ENCODE data around the gene C12orf76. TPM values are rescaled to one million over a fixed set of nuclear protein-coding genes. Genes with fewer than 3 reads are reported as not detected.
"Not testable (repeated sequence)": the region's sequence is repeated elsewhere in the genome, so short reads cannot be mapped to it uniquely, and the experiment has no call there.

C12orf76 gene
- total RNA-seq, 3 donors from 2014 or later, result 5.9 to 6.8 (median 6.4) TPM

GRCh38 chr12:110073049-110073831 lies 24.9 kb upstream of the C12orf76 start:
- peak; percentile 59 to 73 for ATAC-seq
- H3K9me3 Mint-ChIP-seq, result no peaks in the 10 kb centered on the region
- H3K4me1 Mint-ChIP-seq (ENCODE audit: low read depth), result peaks cover 32% of the 10 kb centered on the region
- H3K4me3 Mint-ChIP-seq, result peak overlapping the region; percentile 86
- DNase-seq, result peak; percentile 13
- no peaks in the 10 kb centered on the region for H3K36me3 Mint-ChIP-seq (ENCODE audit: insufficient read depth)
- no peaks in the 10 kb centered on the region for H3K27me3 Mint-ChIP-seq (ENCODE audit: low read depth)

- ATAC-seq; DNase-seq; H3K27me3 Mint-ChIP-seq (ENCODE audit: low read depth): not testable (repeated sequence)
Measured at GRCh38 chr12:110072636-110073035, 24.3 kb upstream of the C12orf76 start.

GRCh38 chr12:110071967-110072366 lies 23.6 kb upstream of the C12orf76 start:
- Mint-ChIP-seq H3K27me3 (ENCODE audit: low read depth) (no peaks in the 10 kb centered on the region), H3K4me1 (ENCODE audit: low read depth) (peaks cover 29% of the 10 kb centered on the region), H3K4me3 (peak overlapping the region; percentile 60)

More at GRCh38 chr12:110072636-110073035, 24.3 kb upstream of the C12orf76 start:
- Mint-ChIP-seq H3K4me3 (peak overlapping the region; percentile 86), H3K4me1 (ENCODE audit: low read depth) (peaks cover 31% of the 10 kb centered on the region)
- not testable (repeated sequence) for H3K36me3 Mint-ChIP-seq (ENCODE audit: insufficient read depth); H3K9me3 Mint-ChIP-seq

GRCh38 chr12:110071504-110071903 lies 23.2 kb upstream of the C12orf76 start:
- ATAC-seq (no peak), DNase-seq (no peak)
- H3K4me1 Mint-ChIP-seq (ENCODE audit: low read depth), result peaks cover 29% of the 10 kb centered on the region
- no peaks in the 10 kb centered on the region for H3K36me3 Mint-ChIP-seq (ENCODE audit: insufficient read depth)
- H3K4me3 Mint-ChIP-seq, result no peak overlapping the region
- H3K9me3 Mint-ChIP-seq, result no peaks in the 10 kb centered on the region
- no peaks in the 10 kb centered on the region for H3K27me3 Mint-ChIP-seq (ENCODE audit: low read depth)

More at GRCh38 chr12:110071967-110072366, 23.6 kb upstream of the C12orf76 start:
- Mint-ChIP-seq H3K9me3 (no peaks in the 10 kb centered on the region), H3K36me3 (ENCODE audit: insufficient read depth) (no peaks in the 10 kb centered on the region)
- DNase-seq (no peak), ATAC-seq (no peak)

- Mint-ChIP-seq H3K36me3 (ENCODE audit: insufficient read depth) (no peaks in the 10 kb centered on the region), H3K27me3 (ENCODE audit: low read depth) (no peaks in the 10 kb centered on the region), H3K4me3 (no peak overlapping the region), H3K9me3 (no peaks in the 10 kb centered on the region), H3K4me1 (ENCODE audit: low read depth) (peaks cover 18% of the 10 kb centered on the region)
- no peak for ATAC-seq
- no peak for DNase-seq
Measured at GRCh38 chr12:110068654-110069053, 20.3 kb upstream of the C12orf76 start.

GRCh38 chr12:110068115-110068514 lies 19.8 kb upstream of the C12orf76 start:
- not testable (repeated sequence) for H3K9me3 Mint-ChIP-seq; H3K27me3 Mint-ChIP-seq (ENCODE audit: low read depth); DNase-seq; H3K36me3 Mint-ChIP-seq (ENCODE audit: insufficient read depth); ATAC-seq; H3K4me3 Mint-ChIP-seq
- peaks cover 12% of the 10 kb centered on the region for H3K4me1 Mint-ChIP-seq (ENCODE audit: low read depth)

GRCh38 chr12:110067531-110067930 lies 19.2 kb upstream of the C12orf76 start:
- no peaks in the 10 kb centered on the region for H3K27me3 Mint-ChIP-seq (ENCODE audit: low read depth)
- no peak overlapping the region for H3K4me3 Mint-ChIP-seq
- H3K9me3 Mint-ChIP-seq, result no peaks in the 10 kb centered on the region
- peaks cover 8% of the 10 kb centered on the region for H3K4me1 Mint-ChIP-seq (ENCODE audit: low read depth)
- H3K36me3 Mint-ChIP-seq (ENCODE audit: insufficient read depth), result no peaks in the 10 kb centered on the region
- DNase-seq, result no peak
- no peak for ATAC-seq

- no peaks in the 10 kb centered on the region for H3K36me3 Mint-ChIP-seq (ENCODE audit: insufficient read depth)
- H3K27me3 Mint-ChIP-seq (ENCODE audit: low read depth), result no peaks in the 10 kb centered on the region
- DNase-seq, result no peak
- peaks cover 4% of the 10 kb centered on the region for H3K4me1 Mint-ChIP-seq (ENCODE audit: low read depth)
- H3K9me3 Mint-ChIP-seq, result no peaks in the 10 kb centered on the region
- ATAC-seq, result peak in 1 of 2 donors; percentile 67
- no peak overlapping the region for H3K4me3 Mint-ChIP-seq
Measured at GRCh38 chr12:110065540-110065939, 17.2 kb upstream of the C12orf76 start.

GRCh38 chr12:110062241-110062640 lies 13.9 kb upstream of the C12orf76 start:
- Mint-ChIP-seq H3K27me3 (ENCODE audit: low read depth) (no peaks in the 10 kb centered on the region), H3K4me1 (ENCODE audit: low read depth) (peaks cover 11% of the 10 kb centered on the region), H3K4me3 (no peak overlapping the region), H3K36me3 (ENCODE audit: insufficient read depth) (no peaks in the 10 kb centered on the region), H3K9me3 (no peaks in the 10 kb centered on the region)
- DNase-seq (no peak), ATAC-seq (no peak)

- Mint-ChIP-seq H3K36me3 (ENCODE audit: insufficient read depth) (no peaks in the 10 kb centered on the region), H3K4me1 (ENCODE audit: low read depth) (peaks cover 24% of the 10 kb centered on the region), H3K4me3 (no peak overlapping the region), H3K9me3 (no peaks in the 10 kb centered on the region), H3K27me3 (ENCODE audit: low read depth) (no peaks in the 10 kb centered on the region)
- ATAC-seq, result no peak
- DNase-seq, result no peak
Measured at GRCh38 chr12:110059651-110060000, 11.3 kb upstream of the C12orf76 start.

GRCh38 chr12:110058875-110059615 lies 10.7 kb upstream of the C12orf76 start:
- Mint-ChIP-seq H3K4me1 (ENCODE audit: low read depth) (peaks cover 24% of the 10 kb centered on the region), H3K27me3 (ENCODE audit: low read depth) (no peaks in the 10 kb centered on the region), H3K9me3 (no peaks in the 10 kb centered on the region), H3K4me3 (no peak overlapping the region), H3K36me3 (ENCODE audit: insufficient read depth) (no peaks in the 10 kb centered on the region)
- DNase-seq (no peak), ATAC-seq (no peak)

- not testable (repeated sequence) for H3K27me3 Mint-ChIP-seq (ENCODE audit: low read depth); H3K4me3 Mint-ChIP-seq; H3K36me3 Mint-ChIP-seq (ENCODE audit: insufficient read depth); DNase-seq; H3K9me3 Mint-ChIP-seq
- H3K4me1 Mint-ChIP-seq (ENCODE audit: low read depth), result peaks cover 24% of the 10 kb centered on the region
- peak; percentile 29 to 32 for ATAC-seq
Measured at GRCh38 chr12:110056643-110057042, 8.3 kb upstream of the C12orf76 start.

GRCh38 chr12:110055375-110056352 lies 7.3 kb upstream of the C12orf76 start:
- peak; percentile 62 to 79 for ATAC-seq
- H3K9me3 Mint-ChIP-seq; H3K27me3 Mint-ChIP-seq (ENCODE audit: low read depth); H3K36me3 Mint-ChIP-seq (ENCODE audit: insufficient read depth); DNase-seq; H3K4me3 Mint-ChIP-seq: not testable (repeated sequence)
- peaks cover 21% of the 10 kb centered on the region for H3K4me1 Mint-ChIP-seq (ENCODE audit: low read depth)

GRCh38 chr12:110050927-110051326 lies 2.6 kb upstream of the C12orf76 start:
- H3K4me1 Mint-ChIP-seq (ENCODE audit: low read depth), result peaks cover 35% of the 10 kb centered on the region
- no peaks in the 10 kb centered on the region for H3K27me3 Mint-ChIP-seq (ENCODE audit: low read depth)
- H3K4me3 Mint-ChIP-seq, result no peak overlapping the region
- no peak for DNase-seq
- H3K9me3 Mint-ChIP-seq, result no peaks in the 10 kb centered on the region
- H3K36me3 Mint-ChIP-seq (ENCODE audit: insufficient read depth), result no peaks in the 10 kb centered on the region
- no peak for ATAC-seq

Data from activated T-cell treated with anti-CD3 and anti-CD28 coated beads, Interleukin-2, amount 50 U/mL, for 4 hours (primary cell).